Superior temporal gyrus (tissue), 1 donor: ENCODE results near the gene TPPP3.
A peak's percentile ranks its signal among the peaks of the same experiment; 100 is the strongest.

ENCODE experiments used
- DNase-seq: peaks from one replicate; pipeline ENCODE4 v3.0.0-alpha.2; 2016; ENCODE audit errors: extremely low spot score

The TPPP3 gene

DNA sequence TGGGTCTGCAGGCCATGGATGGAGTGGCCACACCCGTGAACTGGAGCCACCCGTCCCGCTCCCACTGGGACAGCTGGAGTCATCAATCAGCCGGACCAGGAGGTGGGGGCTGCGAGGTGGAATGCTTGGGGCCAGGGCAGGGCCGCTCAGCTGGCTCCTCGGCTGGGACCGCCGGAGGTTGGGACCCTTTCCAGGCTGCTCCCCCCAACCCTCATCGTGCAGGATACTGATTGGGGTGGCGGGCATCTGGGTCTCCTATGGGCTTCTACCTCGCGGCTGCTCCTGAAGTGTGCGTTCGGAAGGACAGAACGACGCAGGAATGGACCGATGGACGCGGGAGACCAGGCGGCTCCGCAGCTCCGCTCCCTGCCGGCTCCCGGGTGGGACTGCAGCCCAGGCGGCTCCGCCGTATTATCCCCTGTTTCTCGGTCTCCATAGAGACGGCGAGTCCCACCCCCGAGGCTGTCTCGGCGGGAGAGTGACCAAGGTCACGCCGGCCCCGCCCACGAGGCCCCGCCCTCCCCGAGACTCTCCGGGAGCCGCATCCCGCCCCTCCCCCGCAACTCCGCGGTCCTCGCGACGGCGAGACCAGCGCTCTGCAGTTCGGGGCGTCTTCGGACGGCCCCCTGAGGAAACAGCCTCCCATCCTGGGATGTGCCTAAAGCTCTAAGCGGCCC lies at the start of gene TPPP3:
TSS of gene TPPP3 (minus strand) at position 388 of the 677 bp plus-strand sequence. CDS start 2,387 bp downstream, outside the sequence.
- peak; percentile 84 for DNase-seq

DNA sequence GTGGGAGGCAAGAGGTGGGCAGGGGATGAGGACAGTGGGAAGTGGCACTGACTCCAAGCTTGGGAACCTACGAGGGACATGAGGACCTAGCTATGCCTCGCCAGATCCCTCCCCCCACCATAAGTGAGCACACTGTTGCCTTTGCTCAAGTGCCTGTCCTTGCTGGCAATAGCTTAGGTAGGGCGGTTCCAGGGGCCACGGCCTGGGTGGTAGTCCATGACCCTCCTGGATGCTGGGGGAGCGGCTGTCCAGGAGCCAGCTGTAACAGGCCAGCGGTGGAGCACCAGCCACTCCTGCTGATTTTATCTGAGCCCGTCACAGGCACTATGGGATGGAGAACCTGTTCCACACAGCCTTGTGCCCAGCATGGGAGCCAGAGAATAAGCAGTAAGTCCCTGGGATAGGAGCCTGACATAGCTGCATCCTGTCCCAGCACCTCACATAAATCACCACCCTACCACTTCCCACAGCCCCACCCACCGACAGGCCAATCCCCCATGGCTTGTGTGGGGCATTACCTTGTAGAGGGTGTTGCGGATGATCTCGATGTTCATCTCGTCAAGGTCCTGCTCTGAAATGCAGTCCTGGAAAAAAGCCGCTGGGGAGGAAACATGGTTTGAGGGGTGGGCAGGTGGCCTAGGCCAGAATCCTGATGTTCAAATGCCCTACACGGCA lies 49.4 kb upstream of the TPPP3 start:
- no peak for DNase-seq

DNA sequence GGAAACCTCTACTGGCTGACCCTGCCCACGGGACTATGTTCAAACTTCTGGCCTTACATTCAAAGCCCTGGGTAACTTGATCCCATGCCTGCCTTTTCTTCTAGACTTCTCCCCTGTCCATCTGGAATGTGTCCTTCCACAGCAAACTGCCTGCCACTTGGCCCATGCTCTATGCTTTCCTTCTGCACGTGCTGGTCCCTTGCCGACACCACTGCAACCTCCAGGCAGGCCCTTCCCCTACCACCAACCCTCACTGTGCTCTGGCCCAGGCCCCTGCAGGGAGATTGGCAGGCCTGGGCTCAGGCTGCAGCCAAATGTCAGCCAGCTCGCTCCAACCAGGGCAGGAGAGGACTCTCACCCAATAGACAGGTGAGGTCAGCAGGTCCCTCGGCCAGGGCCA lies 48.6 kb upstream of the TPPP3 start:
- DNase-seq = no peak

DNA sequence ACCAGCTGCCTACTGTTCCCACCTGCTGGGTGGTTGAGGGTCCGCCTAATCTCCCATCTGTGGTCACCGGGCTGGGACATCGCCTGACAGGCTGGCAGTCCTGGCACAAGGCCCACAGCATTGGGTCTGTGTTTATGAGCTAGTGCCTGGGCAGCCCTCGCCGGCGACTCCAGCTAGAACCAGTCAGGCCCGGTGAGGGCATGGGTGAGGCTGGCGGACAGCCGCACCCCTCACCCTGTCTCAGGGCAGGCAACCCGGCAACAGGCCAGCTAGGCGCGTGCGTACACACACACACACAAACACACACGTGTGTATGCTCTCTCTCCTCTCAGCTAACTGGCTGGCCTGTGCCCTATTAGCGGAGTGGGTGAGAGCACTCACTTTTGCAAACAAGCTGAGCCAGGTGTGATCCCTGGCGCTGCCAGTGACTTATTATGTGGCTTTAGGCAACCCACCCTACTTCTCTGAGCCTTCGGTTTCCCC lies 48.0 kb upstream of the TPPP3 start:
- DNase-seq = no peak

DNA sequence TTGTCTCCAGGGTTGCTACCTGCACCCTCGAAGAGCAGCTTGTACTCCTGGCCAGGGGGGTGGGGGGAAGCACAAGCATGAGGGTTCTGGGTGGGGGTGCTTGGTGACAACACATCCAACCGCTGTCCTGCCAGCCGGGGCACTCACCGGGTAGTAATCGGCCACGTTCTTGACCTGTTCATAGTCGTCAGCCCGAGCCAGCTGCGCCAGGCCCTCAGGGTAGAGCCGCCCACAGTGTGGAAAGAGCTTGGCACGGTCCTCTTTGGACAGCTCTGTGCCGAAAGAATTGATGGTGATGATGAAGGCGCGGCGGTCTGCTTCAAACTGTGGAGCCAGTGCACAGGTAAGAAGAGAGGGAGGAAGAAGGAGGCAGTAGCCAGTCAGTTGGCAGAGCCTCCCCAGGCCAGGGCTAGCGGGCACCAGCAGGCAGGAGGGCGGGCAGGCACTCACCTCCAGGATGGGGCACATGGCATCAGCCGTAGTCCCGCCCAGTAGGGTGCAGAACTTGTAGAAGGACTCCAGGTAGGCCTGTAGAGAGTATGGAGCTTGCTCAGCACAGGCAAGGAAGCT lies 45.6 kb upstream of the TPPP3 start:
- no peak for DNase-seq

DNA sequence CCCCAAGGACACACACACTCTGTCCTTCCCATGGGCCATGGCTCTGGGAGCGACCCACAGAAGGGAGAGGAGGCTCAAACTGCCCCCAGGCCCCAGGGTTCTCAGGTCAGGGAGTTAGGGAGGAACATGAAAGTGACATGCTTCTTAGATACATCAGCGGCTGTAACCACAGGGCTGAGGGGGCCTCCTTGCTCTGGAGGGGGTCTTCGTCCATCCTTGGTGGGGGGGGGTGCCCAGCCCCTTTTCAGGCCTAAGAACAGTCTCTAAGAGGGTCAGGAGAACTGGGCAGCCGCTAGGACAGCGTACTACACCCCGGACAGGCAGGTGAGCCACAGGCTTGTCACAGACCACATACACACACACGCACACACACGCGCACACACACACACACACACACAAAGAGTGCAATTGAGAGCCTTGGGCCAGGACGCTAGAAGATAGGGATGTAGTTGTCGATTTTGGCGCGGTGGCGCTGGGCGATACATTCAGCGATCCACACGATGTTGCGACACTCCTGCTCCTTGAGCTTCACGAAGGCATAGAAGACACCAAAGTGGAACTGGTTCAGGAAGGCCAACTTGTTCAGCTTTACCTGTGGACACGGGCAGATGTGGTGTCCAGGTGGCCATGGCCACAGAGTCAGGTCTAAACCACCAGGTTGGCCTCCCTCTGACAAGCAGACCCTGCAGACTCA lies 44.9 kb upstream of the TPPP3 start:
- no peak for DNase-seq

DNA sequence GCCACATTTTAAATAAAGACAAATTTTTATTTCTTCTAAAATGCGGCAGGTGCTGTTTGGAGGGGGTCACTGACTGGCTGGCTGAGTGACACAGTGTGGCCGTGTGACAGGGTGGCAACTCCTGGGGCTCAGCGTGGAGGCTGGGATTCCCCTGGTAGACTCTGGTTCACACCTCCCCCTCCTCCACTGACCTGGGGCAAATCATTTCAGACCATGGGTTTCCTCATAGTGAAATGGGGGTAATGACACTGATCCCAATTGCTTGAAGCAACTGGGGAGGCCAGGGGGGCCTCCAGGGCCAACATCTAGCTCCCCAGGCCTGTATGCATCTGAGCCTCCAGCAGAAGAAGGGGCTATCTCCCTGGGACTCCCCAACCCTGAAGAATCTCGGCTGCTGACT lies 44.2 kb upstream of the TPPP3 start:
- DNase-seq = no peak

DNA sequence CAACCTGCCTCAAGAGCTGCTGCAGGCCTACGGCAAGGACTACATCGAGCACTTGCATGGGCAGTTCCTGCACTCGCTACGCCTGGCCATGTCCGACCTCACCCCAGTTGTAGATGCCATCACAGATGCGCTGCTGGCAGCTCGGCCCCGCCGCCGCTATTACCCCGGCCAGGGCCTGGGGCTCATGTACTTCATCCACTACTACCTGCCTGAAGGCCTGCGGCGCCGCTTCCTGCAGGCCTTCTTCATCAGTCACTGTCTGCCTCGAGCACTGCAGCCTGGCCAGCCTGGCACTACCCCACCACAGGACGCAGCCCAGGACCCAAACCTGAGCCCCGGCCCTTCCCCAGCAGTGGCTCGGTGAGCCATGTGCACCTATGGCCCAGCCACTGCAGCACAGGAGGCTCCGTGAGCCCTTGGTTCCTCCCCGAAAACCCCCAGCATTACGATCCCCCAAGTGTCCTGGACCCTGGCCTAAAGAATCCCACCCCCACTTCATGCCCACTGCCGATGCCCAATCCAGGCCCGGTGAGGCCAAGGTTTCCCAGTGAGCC lies 43.4 kb upstream of the TPPP3 start:
- DNase-seq = no peak

DNA sequence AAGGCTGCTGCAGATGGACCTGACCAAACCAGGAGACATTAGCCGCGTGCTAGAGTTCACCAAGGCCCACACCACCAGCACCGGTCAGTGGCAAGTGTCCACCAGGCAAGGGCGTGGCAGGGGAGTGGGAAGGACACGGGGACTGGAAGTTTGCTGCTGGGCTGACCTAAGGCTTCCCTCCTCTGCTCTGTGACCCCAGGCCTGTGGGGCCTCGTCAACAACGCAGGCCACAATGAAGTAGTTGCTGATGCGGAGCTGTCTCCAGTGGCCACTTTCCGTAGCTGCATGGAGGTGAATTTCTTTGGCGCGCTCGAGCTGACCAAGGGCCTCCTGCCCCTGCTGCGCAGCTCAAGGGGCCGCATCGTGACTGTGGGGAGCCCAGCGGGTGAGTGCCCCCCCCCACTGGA lies 42.5 kb upstream of the TPPP3 start:
- no peak for DNase-seq

DNA sequence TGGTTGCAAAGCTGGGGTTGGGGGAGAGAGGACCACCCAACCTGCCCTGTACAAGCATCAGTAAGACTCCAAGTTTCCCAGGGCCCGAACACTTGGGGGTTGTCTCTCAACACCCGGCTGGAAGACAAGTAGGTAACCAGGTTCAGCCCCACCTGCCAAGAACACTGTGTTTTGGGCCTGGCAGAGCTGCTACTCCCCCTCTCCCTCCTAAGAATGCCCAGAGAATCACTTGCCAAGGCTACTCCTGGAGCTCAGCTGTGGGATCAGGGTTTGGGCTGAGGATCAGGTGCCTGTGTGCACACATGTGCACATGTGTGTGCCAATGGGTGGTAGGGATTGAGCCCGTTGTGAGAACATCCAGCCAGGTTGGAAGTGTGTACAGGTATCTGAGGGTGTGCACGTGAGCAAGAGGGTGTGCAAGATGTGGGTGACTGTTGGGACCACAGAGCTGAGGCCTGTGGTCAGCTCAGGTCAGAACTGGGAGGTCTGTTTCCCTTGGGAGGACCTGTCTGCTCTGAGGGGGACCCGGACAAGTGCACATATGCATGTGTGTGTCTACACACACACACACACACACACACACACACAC lies 39.9 kb upstream of the TPPP3 start:
- DNase-seq = no peak

DNA sequence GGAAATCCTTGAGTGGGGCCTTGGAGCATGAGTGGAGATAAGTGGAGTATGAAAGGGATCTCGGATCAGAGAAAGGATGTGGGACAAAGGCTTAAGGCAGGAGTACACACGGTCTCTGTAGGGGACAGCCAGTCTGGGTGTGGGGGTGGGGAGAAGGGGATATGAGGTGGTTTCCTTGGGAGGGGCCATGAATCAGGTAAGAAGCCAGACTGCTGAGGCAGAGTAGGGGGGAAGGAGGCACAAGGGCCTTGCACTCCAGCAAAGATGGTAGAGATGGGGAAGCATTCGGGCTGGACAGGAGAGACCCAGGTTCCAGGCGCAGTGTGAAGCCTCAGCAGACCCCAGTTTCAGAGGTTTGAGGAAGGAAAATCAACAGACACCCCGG lies 39.2 kb upstream of the TPPP3 start:
- no peak for DNase-seq

DNA sequence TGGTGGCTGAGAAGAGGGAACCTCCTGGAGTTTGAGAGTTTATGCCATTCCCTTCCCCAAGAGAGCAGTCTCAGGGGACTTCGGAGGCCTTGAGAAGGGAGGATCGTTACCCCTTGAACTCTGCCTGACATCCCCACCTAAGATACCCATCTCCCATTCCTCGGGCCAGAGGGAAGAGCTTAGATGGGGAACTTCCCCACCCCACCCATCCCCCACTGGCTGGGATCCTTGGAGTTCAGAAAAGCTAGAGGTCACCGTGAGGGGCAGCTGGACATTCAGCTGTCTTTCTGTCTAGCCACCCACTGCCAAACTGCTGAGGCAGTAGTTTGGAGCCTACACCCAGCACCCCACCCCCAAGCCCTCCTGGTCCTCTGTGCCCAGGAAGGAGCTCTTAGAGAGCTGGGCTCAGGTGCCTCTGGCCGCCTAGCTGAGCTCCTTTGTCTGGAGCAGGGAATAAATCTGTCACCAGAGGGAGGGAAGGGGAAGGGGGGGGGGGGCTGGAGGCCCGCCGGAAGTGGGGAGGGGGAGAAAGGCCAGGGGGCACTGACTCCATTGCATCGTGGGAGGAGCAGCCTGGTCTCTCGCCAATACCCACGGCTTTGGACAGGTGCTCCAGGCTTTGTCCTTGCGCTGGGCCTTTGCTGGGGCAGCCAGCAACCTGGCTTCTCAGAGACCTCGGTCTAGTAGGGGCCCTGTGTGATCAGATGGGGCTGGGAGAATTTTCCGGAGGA lies 38.6 kb upstream of the TPPP3 start:
- DNase-seq = no peak

DNA sequence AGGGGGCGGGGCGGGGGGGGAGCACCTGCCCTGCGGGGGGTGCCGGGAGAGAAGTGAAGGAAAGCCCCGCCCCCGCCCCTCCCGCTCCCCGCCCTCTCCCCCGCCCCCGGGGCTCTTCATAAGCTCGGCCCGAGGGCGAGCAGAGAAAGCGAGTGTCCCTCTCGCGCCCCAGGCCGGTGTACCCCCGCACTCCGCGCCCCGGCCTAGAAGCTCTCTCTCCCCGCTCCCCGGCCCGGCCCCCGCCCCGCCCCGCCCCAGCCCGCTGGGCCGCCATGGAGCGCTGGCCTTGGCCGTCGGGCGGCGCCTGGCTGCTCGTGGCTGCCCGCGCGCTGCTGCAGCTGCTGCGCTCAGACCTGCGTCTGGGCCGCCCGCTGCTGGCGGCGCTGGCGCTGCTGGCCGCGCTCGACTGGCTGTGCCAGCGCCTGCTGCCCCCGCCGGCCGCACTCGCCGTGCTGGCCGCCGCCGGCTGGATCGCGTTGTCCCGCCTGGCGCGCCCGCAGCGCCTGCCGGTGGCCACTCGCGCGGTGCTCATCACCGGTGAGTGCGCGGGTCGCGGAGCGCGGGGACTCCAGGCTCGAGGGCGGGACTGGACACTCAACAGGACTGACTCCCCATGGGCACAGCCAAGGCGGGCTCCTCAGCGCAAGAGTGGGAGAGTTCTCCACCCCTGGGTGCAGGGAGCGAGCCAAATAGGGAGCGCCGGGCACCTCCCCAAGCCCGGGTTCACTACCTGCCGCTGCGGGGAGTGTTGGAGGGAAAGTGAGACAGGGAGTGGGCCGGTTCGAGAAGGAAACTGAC lies 37.9 kb upstream of the TPPP3 start, which contains the start of gene HSD11B2:
TSS of gene HSD11B2 (plus strand) at position 145 of the 798 bp plus-strand sequence. CDS start at position 273, 128 bp downstream.
- peak; percentile 46 for DNase-seq

DNA sequence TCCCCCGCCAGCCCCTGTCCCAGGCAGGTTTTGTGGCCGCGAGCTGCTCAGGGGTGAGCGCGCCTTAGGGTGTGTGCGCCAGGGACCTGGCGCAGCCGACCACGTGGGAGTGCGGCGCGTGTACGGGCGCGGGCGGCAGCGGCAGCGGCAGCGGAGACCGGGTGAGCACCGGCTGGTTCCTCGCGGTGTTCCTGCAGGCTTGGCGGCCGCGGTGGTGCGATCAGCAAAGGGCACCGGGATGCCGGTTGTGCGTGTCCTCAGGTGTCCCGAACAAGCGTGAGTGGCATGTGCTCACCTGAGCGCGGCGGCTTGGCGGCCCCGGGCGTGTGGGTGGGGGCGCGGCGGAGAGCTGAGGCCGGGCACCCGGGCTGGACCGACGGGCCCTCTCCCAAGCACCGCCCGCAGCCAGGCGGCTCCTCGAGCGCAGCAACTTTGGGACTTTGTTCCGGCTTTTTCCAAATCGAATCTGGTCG lies 37.2 kb upstream of the TPPP3 start:
- no peak for DNase-seq

DNA sequence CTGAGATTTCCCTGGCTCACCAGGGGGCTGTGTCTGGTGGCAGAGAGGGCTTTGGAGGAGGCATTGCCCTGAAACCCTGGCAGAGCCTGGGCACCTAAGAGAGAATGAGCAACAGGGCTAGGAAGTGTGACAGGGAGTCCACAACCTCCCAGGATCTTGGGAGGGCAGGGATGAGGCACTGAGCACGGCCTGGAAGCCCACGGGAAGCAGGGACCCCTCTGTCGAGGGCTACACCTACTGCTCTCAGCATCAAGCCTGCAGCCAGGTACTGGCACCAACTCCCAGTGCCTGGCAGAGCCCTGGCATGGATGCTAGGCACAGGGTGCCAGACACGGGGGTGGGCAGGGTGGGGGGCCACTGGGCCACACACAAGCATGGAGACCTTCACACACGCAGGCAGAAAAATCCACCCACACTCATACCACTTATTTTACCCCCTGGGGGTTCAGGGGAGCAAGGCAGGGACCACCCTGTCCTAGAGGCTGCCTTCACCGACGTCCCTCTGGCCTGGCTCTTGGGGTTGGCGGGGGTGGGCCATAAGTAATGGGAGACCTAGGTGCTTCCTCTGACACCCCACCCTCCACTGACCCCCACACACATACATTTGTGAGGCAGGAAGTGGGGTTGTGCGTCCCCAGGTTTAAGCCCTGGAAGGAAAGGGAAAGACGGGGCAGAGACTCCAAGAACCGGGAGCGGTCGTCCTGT lies 36.7 kb upstream of the TPPP3 start:
- no peak for DNase-seq

DNA sequence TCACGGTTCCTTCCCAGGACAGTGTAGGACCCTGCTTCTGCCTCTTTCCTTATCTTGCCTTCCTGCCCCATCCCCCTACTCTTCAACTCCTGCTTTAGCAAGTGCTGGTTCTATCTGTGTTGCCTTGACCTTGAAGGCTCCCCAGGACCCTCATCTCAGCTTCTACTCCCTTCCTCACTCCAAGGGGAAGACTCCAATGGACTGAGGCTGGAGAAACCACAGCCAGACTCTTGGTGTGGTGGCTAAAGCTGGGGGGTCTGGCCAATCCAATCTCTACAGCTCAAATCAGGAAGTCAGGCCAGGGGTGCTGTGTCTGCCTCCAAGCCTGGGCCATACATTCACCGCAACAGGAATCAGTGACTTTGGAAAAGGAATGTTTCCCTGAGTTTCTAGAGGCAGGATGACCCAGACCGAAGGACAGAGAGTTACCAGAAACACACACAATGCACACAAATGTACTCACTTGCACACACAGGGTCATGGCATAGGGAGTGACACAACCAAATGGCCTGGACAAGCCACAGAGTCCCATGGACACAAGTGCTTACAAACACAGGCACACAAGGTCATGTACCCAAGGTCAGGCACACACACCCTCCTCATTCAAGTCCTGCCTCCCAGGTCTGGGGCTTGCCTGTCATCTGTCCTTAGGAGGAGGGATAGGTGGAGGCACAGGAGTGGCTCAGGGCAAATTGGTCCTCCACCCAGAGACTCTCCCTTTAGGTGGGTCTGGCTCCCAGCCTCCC lies 35.9 kb upstream of the TPPP3 start:
- DNase-seq = no peak

DNA sequence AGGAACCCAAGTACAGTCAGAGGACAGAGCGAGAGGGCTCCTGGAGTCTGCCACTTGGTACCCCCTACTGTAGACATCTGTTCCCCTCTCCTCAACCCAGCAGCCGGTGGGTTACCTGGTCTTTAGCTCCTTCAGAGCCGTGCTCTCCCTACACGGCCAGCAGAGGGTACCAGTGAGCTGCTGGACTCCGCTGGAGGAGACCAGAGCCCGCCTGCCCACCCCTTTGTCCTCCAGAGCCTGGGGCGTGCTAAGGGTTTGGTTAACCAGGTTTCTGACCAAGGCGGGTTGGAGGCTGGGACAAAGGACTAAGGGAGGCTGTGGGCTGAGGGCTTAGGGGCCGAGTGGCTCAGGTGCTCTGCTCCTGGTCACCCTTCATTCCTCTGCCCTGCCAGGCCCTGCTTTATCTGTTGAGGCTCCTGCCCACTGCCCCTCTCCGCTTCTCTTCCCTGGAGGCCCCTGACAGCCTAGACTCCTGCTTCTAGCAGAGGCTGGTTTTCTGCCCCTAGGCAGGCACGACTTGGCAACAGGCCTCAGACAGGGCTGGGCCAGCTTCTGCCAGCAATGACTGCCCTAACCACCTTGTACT lies 34.9 kb upstream of the TPPP3 start:
- DNase-seq = peak; percentile 53

DNA sequence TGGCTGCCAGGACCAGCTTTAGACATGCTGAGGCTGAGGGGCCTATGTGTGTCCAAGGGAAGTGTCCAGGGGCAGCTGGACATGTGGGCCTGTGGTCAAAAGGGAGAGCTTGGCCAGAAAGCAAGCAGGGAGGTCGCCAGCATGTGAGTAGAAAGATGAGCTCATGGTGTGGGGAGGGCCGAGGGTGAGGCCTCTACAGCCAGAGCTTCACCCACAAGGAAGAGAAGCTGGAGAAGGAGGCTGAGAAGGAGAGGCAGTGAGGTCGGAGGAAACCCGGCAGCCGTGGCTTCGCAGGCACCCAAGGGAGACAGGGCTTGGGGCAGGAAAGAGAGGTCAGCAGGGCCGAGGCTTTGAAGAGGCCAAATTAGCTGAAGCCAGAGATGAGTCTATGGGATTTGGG lies 33.7 kb upstream of the TPPP3 start:
- no peak for DNase-seq
